PC-9 (cell line): ENCODE data around the gene AKAP6.

Experiments
- CTCF ChIP-seq: fragments of 200-600 bp; sonication (generic); conservative IDR thresholded peaks from 2 replicates; pipeline ENCODE4 v1.6.1; 2017; ENCODE audit warnings: mixed run types, antibody characterized with exemption, mild to moderate bottlenecking, moderate library complexity
- EZH2 ChIP-seq: fragments of 200-600 bp; sonication (generic); IDR thresholded peaks from 2 replicates; pipeline ENCODE4 v1.8.0; 2017; ENCODE audit warnings: antibody characterized with exemption, low read depth

GRCh38 chr14:32657081-32657480 lies 328.0 kb downstream of the AKAP6 start:
- TF ChIP-seq EZH2, result no peak
- TF ChIP-seq CTCF, result no peak
